HG02759 (cell line): ENCODE results near the gene P4HTM.

Source experiments
- ATAC-seq: cut with Tn5 transposase; IDR thresholded peaks from one replicate; pipeline ENCODE4 v1.9.1; 2021; ENCODE audit warnings: mild to moderate bottlenecking, moderate library complexity; ENCODE audit not compliant: unreplicated experiment

The P4HTM gene

GRCh38 chr3:48983096-48983495, 6.9 kb upstream of the P4HTM start:
- ATAC-seq = no peak

GRCh38 chr3:48984663-48985062, 5.4 kb upstream of the P4HTM start:
- no peak for ATAC-seq

GRCh38 chr3:48985831-48986376, 4.1 kb upstream of the P4HTM start:
- no peak for ATAC-seq

GRCh38 chr3:48989126-48989795, 780 bp upstream of the P4HTM start:
- ATAC-seq = peak; percentile 8

GRCh38 chr3:48990636-48991469, 812 bp downstream of the P4HTM start:
- peak; percentile 10 for ATAC-seq

- no peak for ATAC-seq
Observed at GRCh38 chr3:48991851-48992545, 2.0 kb downstream of the P4HTM start.

- no peak for ATAC-seq
Observed at GRCh38 chr3:48993834-48994233, 3.8 kb downstream of the P4HTM start.

GRCh38 chr3:48996640-48997039, 6.6 kb downstream of the P4HTM start:
- ATAC-seq = no peak

- no peak for ATAC-seq
Observed at GRCh38 chr3:48997102-48997635, 7.1 kb downstream of the P4HTM start.

- ATAC-seq = no peak
Observed at GRCh38 chr3:48997714-48998637, 7.9 kb downstream of the P4HTM start.

GRCh38 chr3:48999085-48999858, 9.2 kb downstream of the P4HTM start:
- no peak for ATAC-seq

- no peak for ATAC-seq
Observed at GRCh38 chr3:49001155-49001554, 11.1 kb downstream of the P4HTM start.

GRCh38 chr3:49004352-49005302, 14.6 kb downstream of the P4HTM start:
- ATAC-seq = no peak

- no peak for ATAC-seq
Observed at GRCh38 chr3:49005303-49005680, 15.3 kb downstream of the P4HTM start.

- ATAC-seq = no peak
Observed at GRCh38 chr3:49005998-49006397, 16.0 kb downstream of the P4HTM start.

- ATAC-seq = no peak
Observed at GRCh38 chr3:49006408-49007067, 16.5 kb downstream of the P4HTM start.

GRCh38 chr3:49007068-49007770, 17.2 kb downstream of the P4HTM start, which contains the start of gene WDR6:
WDR6 (plus strand) TSS chr3:49007391; CDS start chr3:49007432, 41 bp downstream.
- ATAC-seq = peak; percentile 90
